ENCODE results near the gene PPOX.

The PPOX gene

DNA sequence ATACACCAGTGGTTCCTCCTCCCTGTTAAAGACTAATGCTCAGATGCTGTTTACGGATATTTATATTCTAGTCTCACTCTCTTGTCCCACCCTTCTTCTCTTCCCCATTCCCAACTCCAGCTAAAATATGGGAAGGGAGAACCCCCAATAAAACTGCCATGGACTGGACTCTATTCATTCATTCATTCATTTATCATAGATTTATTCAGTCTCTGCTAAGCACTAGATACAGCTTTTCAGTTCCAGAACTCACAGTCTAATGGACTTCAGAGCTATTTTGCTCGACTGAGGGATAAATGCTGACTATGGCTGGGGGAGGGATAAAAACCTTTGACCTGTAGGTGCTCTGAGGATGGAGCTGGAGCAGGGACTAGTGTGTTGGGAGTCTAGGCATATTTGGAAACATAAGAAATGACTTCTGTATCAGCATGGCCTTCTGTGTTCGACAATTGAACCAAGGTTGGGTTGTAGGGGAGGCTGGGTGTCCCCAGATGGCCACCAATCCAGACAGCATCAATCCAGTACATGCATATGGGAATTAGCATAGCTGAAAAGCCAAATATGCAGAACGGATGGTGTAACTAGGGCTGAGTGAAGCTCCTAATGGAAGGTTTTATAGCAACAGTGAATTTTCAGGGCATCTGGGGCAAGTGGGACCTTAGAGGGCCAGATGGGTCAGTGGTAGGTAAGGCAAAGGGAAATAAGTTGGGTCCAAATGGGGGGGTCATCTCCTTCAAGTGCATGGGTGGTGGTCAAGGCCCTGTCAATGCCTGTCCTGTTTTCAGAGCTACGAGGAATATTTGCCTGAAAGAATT is 53.1 kb downstream of the PPOX start:
- TF ChIP-seq, protein P1, sequence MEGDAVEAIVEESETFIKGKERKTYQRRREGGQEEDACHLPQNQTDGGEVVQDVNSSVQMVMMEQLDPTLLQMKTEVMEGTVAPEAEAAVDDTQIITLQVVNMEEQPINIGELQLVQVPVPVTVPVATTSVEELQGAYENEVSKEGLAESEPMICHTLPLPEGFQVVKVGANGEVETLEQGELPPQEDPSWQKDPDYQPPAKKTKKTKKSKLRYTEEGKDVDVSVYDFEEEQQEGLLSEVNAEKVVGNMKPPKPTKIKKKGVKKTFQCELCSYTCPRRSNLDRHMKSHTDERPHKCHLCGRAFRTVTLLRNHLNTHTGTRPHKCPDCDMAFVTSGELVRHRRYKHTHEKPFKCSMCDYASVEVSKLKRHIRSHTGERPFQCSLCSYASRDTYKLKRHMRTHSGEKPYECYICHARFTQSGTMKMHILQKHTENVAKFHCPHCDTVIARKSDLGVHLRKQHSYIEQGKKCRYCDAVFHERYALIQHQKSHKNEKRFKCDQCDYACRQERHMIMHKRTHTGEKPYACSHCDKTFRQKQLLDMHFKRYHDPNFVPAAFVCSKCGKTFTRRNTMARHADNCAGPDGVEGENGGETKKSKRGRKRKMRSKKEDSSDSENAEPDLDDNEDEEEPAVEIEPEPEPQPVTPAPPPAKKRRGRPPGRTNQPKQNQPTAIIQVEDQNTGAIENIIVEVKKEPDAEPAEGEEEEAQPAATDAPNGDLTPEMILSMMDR (IDR thresholded peaks at IDR 0.05): no peak
- no peak for TF ChIP-seq ZFX (IDR thresholded peaks at IDR 0.05; ENCODE audit: borderline replicate concordance)
- no peak overlapping the region for H3K27ac ChIP-seq

DNA sequence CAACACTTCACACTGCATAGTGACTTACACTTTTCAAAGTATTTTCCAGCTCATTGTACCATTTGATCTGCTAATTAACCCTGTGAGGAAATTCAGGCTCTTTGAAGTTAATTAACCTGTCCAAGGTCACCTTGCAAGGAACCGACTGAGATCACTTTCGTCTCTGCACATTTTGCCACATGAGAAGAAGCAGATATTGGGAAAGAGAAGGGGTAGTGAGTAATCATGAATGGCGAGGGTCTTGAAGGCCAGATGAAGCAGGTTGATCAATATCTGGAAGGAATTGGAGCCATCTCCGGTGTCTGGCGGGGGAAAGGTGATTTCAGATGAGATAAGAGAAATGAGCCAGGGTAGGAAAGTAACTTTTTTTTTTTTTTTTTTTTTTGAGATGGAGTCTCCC is 53.8 kb downstream of the PPOX start:
- TF ChIP-seq, protein P1 (IDR thresholded peaks at IDR 0.05): no peak
- TF ChIP-seq ZFX (IDR thresholded peaks at IDR 0.05; ENCODE audit: borderline replicate concordance): no peak
- no peak overlapping the region for H3K27ac ChIP-seq
